HG03280 (cell line): ENCODE measurements around the gene DAB1.

Experiments used
- ATAC-seq: cut with Tn5 transposase; IDR thresholded peaks from one replicate; pipeline ENCODE4 v1.9.1; 2021; ENCODE audit warnings: mild to moderate bottlenecking, moderate library complexity; ENCODE audit not compliant: unreplicated experiment

DAB1 gene

DNA sequence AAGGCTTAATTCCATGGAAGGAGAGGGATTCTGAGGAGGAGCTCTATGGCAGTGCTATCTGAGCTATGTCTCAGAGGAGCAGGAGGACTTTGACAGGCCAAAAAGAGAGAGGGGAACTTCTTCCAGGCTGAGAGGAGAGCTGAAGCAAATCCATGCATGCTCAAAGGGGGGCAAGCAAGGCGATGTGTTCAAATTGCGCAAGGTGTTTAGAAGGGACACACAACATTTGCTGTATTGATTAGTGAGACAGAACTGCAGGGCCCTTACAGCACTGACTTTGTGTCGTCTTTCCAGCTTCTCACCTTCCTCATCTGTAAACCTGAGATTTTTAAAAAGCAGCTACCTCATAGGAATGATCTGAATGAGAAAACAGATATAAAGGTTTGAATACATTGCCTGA lies 145.3 kb downstream of the DAB1 start:
- ATAC-seq, result no peak

DNA sequence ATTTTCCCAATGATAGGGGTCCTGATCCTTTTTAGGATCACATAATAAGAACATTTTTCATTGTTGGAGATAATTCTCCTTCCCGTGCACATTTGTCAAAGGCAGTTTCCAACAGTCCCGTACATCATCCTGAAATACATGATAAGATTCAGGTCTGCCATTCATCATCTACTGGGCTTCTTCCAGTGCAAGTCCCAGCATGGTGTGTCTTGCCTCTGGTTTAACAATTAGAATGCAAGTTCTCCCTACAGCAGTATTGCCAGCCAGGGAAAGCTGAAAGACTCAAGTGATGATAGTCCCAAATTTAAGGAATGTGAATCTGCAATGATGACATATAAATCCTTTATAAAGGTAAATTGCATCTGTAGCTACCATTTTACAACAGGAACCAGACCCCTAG lies 146.2 kb downstream of the DAB1 start:
- no peak for ATAC-seq

DNA sequence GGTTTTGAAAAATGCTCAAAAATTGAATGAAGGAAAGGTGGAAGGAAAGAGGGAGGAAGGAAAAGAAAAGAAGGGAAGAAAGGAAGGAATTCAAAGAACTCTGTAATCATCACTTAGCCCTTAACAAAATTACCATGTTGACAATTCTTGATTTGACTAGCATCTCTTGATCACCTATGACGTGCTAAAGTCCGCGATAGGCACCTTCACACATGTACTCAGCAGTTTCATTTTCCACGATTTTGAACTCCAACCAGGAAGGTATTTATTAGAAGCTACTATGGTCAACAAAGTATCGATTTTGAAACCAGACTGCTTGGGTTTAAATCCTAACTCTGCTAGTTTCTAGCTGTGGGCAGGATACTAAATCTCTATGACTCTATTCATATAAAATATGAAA lies 146.9 kb downstream of the DAB1 start:
- ATAC-seq, result no peak

DNA sequence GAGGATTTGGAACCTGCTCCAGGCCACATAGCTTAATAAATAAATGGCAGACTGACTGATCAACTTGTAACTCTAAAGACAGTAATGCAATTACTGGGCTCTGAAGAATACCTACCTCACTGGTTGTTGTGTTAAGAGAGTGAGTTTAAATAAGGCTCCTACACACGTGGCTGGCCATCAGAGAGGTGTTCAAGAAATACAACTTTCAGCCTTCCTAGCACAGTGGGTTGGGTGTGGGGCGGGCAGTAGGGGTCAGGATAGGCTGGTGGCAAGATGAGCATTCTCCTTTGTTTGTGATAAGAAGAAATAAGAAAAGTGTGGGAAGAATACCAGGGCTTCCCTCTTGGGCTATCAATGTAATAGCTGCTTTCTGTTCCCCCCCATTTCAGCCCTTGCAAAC lies 151.3 kb downstream of the DAB1 start:
- no peak for ATAC-seq

DNA sequence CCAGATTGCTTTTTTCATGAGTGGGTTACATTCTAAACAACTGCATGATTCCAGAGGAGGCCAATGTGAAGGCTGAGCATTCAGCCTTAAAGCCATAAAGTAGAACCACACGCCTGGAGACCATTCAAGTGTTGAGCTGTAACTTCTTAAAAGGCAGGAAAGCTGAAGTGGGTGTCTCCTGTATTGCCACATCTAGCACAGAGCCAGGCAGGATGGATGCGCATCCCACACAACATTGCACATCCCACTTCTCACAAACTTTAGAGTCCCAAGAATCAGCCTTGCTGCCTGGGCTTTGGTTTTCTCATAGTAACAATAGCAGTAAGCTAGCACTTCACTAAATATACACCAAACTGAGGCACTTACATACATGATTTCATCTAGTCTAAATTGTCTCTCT lies 151.7 kb downstream of the DAB1 start:
- no peak for ATAC-seq

- no peak for ATAC-seq
Observed at GRCh38 chr1:57270927-57271698, 152.7 kb downstream of the DAB1 start.

DNA sequence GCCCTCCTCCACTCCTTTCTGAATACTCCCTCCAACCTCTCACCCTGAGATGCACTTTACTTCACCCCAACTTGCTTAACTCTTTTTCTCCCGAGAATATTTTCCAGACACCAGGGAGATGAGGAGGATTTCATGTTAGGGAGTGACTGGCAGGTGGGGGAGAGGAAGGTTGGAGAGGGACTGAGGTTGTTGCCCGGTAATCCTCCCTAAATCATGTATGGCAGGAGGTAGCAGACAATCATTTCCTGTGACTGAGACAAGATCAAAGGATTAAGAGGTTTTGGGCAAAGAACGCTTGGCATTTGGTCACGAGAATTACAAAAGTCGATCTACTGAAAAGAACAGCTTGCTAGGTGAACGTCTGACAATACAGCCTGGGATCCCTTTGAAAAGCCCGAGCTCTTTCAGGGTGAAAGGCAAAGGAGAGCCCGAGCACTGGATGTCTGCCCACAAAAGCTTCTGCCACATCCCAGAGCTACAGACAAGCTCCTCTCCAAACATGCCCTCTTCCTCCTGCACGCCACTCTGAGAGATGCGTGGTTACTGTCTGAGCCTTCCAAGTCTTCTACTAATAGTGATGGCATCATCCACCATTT lies 154.1 kb downstream of the DAB1 start:
- ATAC-seq, result no peak

GRCh38 chr1:57265104-57265503 lies 158.8 kb downstream of the DAB1 start:
- no peak for ATAC-seq

- no peak for ATAC-seq
Observed at GRCh38 chr1:57262472-57262871, 161.4 kb downstream of the DAB1 start.

- no peak for ATAC-seq
Observed at GRCh38 chr1:57258557-57259325, 165.1 kb downstream of the DAB1 start.

- no peak for ATAC-seq
Observed at GRCh38 chr1:57255945-57256344, 167.9 kb downstream of the DAB1 start.

- no peak for ATAC-seq
Observed at GRCh38 chr1:57254022-57254421, 169.8 kb downstream of the DAB1 start.

DNA sequence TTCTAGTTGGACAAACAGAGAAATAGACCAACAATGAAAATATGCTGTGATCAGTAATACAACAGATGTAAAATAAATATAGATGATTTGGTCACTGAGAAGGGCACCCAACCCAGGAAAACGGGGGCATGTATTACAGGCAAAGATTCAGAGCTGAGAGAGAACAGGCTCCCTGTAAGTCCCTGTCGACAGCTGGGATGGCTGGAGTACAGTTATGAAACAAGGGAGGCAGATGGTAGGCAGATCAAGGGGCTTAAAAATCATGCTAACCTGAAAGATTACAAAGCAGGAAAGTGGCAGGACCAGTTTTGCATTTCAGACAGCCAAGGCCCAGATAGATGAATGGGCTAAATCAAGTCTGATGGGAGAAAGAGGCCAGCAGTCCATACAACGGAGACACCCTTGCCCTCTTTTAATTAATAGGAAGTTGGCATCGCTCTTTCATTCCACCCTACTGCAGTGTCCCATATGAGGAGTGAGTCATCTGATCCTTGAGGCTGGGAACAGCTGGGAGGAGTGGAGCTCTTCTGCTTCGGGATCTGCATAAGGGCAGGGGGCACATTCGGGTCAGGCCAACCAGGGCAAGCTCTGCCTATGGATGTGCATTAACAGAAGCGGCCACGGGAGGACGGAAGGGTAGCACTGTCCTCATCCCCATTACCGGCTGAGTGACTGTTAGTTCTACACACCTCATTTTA lies 171.1 kb downstream of the DAB1 start:
- no peak for ATAC-seq

GRCh38 chr1:57250021-57250420 lies 173.8 kb downstream of the DAB1 start:
- no peak for ATAC-seq

DNA sequence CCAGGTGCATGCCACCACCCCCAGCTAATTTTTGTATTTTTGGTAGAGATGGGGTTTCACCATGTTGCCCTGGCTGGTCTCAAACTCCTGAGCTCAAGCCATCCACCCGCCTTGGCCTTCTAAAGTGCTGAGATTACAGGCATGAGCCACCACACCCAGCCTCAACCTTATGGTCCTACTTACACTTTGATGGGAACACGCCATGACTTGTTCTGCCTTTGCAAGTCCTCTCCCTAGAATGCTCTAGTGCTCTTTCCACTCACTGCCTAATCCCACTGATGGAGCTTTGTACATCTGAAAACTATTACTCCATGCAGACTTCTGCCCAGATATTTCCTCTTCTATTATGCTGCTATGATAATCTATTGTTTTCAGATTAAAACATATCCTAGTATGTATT lies 174.3 kb downstream of the DAB1 start:
- no peak for ATAC-seq

- no peak for ATAC-seq
Observed at GRCh38 chr1:57248830-57249229, 175.0 kb downstream of the DAB1 start.

- no peak for ATAC-seq
Observed at GRCh38 chr1:57238233-57238781, 185.6 kb downstream of the DAB1 start.

- ATAC-seq, result no peak
Observed at GRCh38 chr1:57235730-57236510, 187.9 kb downstream of the DAB1 start.

GRCh38 chr1:57234459-57234858 lies 189.4 kb downstream of the DAB1 start:
- no peak for ATAC-seq

- ATAC-seq, result no peak
Observed at GRCh38 chr1:57232500-57232899, 191.4 kb downstream of the DAB1 start.
